C4-2B (cell line): ENCODE measurements around the gene C4orf50.

ENCODE experiments used
- CTCF ChIP-seq: fragments of 450-650 bp; conservative IDR thresholded peaks from 2 replicates; pipeline ENCODE4 v1.5.1; 2017; ENCODE audit warnings: mild to moderate bottlenecking
- ZFX ChIP-seq: fragments of 450-650 bp; IDR thresholded peaks from 2 replicates; pipeline ENCODE4 v1.6.1; 2017

- TF ChIP-seq CTCF (no peak), ZFX (no peak)
Observed at GRCh38 chr4:6059375-6059805, 41.2 kb upstream of the C4orf50 start.
